ENCODE data around the gene FAM50A.

The FAM50A gene

DNA sequence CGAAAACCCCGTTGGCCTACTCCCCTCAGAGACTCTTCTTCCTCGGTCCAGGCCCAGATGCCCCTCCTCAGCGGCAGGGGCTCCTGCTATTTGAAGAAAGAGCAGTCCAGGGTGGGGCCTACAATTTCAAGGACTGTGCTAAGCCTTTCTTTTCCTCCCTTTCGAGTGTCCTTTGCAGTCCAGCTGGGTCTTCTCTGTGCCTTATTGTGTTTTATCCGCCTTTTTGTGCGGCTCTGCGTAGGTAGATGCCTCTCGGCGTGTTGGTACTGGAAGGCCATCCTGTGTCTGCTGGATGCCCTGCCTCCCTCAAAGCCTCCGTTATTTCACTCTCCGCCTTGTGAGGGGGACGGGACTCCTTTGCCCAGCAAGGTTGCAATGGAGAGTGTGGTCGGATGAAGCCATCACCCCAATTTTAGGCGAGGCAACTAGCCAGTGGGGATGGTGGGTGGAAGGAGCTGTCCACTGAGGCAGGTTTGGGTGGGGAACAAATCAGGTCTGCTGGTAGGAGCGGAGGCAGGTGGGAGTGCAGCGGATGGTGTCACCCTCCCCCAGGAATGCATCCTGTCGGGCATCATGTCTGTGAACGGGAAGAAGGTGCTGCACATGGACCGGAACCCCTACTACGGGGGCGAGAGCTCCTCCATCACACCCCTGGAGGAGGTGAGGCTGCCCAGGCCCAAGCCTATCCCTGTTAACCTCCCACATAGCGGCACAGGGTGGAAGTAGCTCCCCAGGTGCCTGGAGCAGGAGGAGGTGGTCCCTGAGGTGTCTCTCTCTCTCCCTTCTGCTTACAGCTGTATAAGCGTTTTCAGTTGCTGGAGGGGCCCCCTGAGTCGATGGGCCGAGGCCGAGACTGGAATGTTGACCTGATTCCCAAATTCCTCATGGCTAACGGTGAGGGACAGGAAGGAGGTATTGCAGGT lies 5.7 kb upstream of the FAM50A start:
- in situ Hi-C loops (cut with MboI; ENCODE audit: low sequenced_read_pairs): no loop called here

DNA sequence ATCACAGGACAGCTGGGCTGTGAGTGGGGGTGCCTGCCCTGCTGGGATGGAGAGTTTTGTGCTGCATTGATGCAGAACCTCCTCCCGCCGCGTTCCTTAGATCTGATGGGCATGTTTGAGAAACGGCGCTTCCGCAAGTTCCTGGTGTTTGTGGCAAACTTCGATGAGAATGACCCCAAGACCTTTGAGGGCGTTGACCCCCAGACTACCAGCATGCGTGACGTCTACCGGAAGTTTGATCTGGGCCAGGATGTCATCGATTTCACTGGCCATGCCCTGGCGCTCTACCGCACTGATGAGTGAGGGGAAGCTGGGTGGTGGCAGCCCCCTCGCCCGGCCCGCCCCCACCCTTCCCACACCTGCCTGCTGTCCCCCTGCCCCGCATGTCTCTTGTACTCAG lies 4.1 kb upstream of the FAM50A start:
- in situ Hi-C loops (cut with MboI; ENCODE audit: low sequenced_read_pairs): no loop called here

DNA sequence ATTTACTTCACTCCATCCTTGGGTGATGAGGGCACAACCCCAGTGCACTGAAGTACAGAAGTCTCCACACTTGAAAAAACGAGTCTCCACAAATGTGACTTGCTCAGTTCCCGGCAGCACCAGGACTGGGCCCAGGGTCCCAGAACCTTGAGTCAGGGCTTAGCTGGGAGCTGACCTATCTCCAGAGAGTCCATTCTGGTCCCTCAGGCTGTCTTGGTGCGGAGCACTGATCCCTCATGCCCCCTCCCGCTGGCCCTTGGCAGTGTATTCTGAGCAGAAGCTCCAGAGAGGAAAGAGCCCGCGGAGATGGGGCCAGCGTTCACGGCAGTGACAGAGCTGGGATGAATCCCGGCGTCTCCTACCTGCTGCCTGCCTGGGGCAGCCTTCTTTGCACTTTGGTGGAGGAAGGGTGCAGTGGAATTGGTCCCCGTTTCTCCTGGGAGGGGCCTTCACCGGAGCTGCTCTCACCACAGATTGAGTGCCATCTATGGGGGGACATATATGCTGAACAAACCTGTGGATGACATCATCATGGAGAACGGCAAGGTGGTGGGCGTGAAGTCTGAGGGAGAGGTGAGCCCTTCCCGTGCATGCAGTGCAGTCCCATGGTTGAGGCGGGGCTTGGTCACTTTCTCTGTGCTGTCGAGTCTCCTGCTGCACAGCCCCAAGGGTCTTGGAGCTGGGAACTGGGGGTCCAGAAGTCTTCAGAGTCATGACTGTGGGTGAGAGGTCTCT lies 3.2 kb upstream of the FAM50A start:
- in situ Hi-C loops (cut with MboI; ENCODE audit: low sequenced_read_pairs): no loop called here

GRCh38 chrX:154441564-154441963 lies 2.4 kb upstream of the FAM50A start:
- in situ Hi-C loops (cut with MboI; ENCODE audit: low sequenced_read_pairs): no loop called here

DNA sequence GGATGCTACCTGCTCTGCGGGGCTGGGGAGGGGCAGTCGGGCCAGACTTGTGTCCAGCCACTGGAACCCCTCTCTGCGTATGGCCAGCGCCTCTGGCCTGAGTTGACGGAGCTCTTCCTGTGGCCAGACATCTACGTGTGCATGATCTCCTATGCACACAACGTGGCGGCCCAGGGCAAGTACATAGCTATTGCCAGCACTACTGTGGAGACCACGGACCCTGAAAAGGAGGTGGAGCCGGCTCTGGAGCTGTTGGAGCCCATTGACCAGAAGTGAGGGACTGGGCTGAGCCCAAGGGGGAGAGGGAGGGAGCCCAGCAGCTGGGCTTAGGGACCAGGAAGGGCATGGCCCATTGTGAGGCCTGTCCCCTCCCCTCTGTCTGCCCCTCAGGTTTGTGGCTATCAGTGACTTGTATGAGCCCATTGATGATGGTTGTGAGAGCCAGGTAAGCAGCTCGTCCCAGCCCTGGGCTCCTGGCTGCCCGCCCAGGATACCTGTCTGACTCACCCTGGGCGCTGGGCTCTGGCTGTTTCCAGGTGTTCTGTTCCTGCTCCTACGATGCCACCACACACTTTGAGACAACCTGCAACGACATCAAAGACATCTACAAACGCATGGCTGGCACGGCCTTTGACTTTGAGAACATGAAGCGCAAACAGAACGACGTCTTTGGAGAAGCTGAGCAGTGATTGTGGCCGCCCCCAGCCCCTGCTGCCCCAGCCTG lies 1.8 kb upstream of the FAM50A start:
- in situ Hi-C loops (cut with MboI; ENCODE audit: low sequenced_read_pairs): no loop called here

- in situ Hi-C loops (cut with MboI; ENCODE audit: low sequenced_read_pairs): no loop called here
These were observed 446 bp upstream of the FAM50A start for GRCh38 chrX:154443479-154443910.

DNA sequence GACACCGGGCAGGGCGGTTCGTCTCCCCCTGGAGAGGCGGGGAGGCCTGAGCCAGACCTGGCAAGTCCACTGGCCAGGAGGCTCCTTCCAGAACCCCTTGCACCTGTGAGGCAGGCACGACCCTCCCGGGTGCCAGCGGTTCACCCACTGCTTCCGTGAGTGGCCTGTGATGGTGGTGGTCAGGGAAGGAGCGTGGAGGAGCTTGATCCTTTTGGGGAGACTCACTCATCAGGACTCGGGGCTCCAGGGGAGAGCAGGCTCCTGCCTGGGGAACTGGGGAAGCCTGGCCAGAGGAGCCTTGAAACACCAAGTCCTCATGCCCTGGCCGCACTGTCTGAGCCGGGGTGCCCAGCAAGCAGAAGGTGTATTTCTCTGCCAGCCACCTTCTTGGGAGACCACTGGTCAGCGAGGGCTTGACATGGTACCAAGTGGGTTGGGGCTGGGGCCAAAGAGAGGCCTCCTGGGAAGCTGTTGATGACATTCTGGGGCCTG lies 860 bp downstream of the FAM50A start:
- in situ Hi-C loops (cut with MboI; ENCODE audit: low sequenced_read_pairs): no loop called here

DNA sequence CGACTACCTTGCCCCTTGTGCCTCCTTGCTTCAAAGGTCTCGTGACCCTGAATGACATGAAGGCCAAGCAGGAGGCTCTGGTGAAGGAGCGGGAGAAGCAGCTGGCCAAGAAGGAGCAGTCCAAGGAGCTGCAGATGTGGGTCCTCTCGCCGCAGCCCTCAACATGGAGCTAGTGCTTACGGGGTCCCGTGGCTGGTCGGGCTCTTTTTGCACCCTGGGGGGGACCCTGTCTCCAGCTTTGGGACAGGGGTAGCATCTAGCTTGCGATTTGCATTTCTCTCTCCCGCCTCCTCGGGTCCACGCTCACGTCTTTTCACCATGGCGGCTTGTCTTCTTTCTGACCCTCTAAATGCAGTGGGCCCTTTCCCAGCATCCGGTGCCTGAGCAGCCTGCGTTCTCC lies 1.8 kb downstream of the FAM50A start:
- in situ Hi-C loops (cut with MboI; ENCODE audit: low sequenced_read_pairs): no loop called here

- in situ Hi-C loops (cut with MboI; ENCODE audit: low sequenced_read_pairs): no loop called here
These were observed 2.5 kb downstream of the FAM50A start for GRCh38 chrX:154446430-154446829.

DNA sequence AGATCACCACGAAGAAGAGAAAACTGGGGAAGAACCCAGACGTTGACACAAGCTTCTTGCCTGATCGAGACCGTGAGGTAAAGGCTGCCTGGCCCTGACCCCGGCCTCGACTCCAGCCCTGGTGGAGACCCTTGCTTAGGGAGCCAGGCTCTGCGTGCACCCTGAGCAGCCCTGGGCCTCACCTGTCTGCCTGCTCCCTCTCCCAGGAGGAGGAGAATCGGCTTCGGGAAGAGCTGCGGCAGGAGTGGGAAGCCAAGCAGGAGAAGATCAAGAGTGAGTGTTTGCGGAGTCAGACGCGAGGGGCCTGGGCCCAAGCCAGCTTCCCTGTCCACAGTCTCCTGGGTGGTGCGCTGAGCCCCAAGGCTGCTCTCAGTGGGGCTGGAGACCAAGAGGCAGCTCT lies 4.5 kb downstream of the FAM50A start:
- in situ Hi-C loops (cut with MboI; ENCODE audit: low sequenced_read_pairs): no loop called here

- in situ Hi-C loops (cut with MboI; ENCODE audit: low sequenced_read_pairs): no loop called here
These were observed 5.7 kb downstream of the FAM50A start for GRCh38 chrX:154449618-154450017.

GRCh38 chrX:154450312-154450711 lies 6.4 kb downstream of the FAM50A start:
- in situ Hi-C loops (cut with MboI; ENCODE audit: low sequenced_read_pairs): no loop called here

GRCh38 chrX:154452823-154453222 lies 8.9 kb downstream of the FAM50A start:
- in situ Hi-C loops (cut with MboI; ENCODE audit: low sequenced_read_pairs): no loop called here

DNA sequence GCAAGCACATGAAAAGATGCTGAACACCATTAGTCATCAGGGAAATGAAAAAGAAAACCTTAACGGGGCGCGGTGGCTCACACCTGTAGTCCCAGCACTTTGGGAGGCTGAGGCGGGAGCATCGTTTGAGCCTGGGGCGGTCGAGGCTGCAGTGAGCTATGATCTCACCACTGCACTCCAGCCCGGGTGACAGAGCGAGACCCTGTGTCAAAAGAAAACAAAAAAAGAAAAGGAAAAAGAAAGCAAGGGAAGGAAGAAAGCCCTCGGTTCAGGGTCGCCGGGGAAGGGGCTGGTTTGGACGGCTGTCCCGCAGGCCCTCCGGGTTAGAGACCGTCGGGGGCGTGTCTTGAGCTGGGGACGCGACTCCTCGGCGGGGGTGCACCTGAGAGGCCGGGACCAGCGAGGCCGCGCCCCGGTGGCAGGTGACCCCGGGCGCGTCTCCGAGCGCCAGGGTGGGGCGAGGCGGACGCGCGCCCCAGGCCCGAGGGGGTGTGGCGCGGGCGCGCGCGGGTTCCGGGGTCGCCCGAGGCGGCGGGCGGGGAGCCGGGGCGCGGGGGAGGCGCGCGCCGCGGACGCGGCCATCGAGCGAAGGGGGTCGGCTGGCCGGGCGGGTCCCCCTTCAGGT lies 13.7 kb downstream of the FAM50A start:
- in situ Hi-C loops (cut with MboI; ENCODE audit: low sequenced_read_pairs): no loop called here

GRCh38 chrX:154458116-154458953 lies 14.4 kb downstream of the FAM50A start, which contains the start of gene PLXNA3:
Gene PLXNA3, plus strand, starts transcription at chrX:154458281. Its CDS starts 1,903 bp downstream, at chrX:154460184.
- in situ Hi-C loops (cut with MboI; ENCODE audit: low sequenced_read_pairs): no loop called here

DNA sequence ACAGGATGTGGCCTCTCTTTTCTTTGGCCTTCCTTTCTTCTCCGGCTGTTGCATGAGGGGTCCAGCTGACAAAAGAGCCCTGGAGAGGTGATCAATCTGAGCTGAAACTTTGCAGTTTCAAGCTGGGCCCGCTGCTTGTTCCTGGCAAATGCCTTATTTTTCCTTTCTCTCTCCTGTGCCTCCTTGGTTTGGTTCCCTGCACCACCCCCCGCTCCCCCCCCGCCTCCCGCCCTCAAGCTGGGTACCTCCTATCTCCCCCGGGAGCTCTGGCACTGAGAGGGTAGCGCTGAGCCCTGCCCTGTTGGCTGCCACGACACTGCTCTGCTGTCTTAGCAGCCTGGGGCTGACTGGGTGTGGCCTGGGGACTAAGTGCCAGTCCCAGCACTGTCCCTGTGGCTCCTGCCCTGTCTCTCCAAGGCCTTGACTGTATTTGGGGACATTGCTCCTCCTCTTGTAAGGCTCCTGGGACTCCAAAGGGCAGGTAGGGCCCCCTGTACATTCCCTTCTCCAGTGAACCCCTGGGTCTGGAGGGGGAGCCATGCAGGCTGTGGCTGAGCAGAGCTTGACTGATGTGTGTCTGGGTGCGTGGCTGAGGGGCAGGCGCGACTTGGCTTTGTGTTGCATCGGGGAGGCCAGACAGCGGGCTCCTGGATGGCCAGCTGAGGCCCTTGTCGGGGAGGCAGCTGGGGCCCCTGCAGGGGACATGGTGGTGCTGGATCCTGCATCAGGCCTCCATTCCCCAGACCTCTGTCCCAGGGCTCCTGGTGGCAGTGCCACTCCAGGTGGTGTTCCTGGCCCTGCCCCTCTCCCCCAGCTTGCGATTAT lies 15.2 kb downstream of the FAM50A start:
- in situ Hi-C loops (cut with MboI; ENCODE audit: low sequenced_read_pairs): no loop called here

DNA sequence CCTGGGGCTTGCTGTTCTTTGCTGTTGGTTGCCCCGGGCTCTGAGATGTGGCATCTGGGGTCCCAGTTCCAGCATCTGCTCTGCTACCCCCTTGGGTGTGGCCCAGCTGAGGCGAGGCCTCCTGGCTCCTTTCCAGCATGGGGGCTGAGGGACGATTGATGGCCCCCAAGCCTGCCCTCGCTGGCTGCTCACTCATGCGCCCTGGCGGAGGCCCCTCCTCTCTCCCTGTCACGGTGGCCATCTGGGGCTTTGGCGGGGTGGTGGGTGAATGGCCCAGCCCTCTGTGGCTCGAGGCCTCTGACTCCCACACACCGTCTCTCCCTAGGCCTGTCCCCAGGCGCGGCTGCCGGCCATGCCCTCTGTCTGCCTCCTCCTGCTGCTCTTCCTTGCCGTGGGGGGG lies 15.9 kb downstream of the FAM50A start:
- in situ Hi-C loops (cut with MboI; ENCODE audit: low sequenced_read_pairs): no loop called here

- in situ Hi-C loops (cut with MboI; ENCODE audit: low sequenced_read_pairs): no loop called here
These were observed 16.4 kb downstream of the FAM50A start for GRCh38 chrX:154460326-154460725.

DNA sequence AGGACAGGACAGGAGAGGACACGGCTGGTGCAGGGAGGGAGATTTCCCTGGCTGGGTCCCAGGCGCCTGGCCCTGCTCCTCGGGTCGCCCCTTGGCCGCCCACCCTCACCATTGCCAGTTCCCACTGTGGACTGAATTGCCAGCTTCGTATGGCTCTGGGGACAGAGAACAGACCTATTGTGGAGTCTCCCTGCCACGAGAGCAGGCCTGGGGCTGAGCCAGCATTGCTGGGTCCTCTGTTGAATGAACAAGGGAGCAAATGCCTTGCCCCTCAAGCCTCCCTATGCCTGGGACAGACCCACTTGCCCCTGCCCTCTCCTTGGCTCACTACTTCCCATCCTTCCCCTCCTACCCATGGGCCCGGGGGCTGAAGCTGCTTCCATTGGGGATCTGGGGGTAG lies 18.5 kb downstream of the FAM50A start:
- in situ Hi-C loops (cut with MboI; ENCODE audit: low sequenced_read_pairs): no loop called here

All from HL-60/S4 (cell line).